ENCODE data around the gene PCID2.
A peak's percentile ranks its signal among the peaks of the same experiment; 100 is the strongest.

PCID2 gene

DNA sequence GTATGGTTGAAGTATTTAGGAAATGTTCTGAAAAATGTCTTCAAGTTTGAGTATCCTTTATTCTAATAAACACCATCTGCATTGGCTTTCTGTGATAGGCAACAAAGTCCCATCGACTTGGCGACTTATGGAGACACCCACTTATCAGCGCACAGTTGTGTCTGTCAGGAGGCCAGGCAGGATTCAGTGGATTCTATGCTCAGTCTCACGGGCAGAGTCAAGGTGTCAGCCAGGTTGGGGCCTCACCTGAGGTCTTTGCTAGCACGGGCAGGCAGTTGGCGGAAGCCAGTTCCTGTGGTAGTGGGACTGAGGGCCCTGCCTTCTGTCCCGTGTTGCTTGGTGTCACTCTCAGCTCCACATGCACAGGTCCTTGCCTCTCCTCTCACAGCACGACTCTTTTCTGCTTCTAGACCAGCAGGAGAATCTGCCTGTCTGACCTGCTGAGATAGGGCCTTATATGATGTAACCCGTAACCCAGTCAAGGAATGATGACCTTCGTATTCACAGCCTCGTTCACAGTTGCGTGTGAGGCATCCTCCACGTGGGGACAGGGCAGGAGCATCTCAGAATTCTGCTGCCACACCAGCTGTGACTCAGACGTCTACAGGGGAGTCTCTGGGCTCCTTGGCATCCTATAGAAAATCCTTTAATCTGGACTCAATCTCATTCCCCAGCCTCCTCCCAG, 10.9 kb upstream of the PCID2 start:
- no peak for DNase-seq

GRCh38 chr13:113218586-113218985, 10.1 kb upstream of the PCID2 start:
- no peak for DNase-seq

- peak; percentile 62 for DNase-seq
Observed at GRCh38 chr13:113216254-113217048, 8.0 kb upstream of the PCID2 start.

- DNase-seq = no peak
Observed at GRCh38 chr13:113211774-113212173, 3.3 kb upstream of the PCID2 start.

DNA sequence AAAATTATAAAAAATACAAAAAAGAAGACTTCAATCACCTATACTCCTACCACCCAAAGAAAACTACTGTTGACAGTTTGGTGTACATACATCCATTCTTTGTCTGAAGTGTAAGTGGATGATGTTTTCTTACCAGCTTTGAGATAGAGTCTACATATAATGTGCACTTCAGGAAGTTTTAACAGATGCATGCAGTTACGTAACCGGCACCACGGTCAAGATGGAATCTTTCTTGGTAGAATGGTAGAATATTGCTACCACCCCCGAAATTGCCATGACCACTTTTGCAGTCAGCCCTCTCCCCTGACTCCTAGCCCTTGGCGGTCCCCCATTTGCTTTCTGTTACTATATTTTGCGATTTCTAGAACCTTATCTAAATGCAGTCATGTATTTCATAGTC, 2.4 kb upstream of the PCID2 start:
- DNase-seq = no peak

GRCh38 chr13:113209759-113210421, 1.4 kb upstream of the PCID2 start:
- peak; percentile 48 for DNase-seq

GRCh38 chr13:113209336-113209758, 878 bp upstream of the PCID2 start, which contains the start of gene CUL4A:
Gene CUL4A (plus strand): TSS chr13:113209613. CDS start chr13:113209628, 15 bp downstream.
- peak; percentile 41 for DNase-seq

GRCh38 chr13:113207890-113208420, 514 bp downstream of the PCID2 start:
- DNase-seq = no peak

DNA sequence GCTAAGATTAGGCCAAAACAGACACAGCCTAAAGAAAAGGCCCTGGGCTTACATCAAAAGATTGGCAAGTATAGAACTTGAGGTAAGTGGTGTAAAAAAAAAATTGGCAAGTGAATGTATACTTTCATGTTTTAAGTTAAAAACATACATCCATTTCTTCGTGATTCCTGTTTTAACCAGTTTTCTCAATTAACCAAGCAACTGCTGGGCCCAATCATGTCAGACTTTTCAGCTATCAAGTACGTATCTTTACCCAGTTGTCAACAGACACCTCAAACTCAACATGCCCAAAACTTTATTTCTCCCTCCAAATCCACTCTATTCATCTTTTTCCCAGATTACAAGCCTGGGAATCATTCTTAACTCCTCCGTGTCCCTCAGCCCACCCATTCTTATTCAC, 1.0 kb downstream of the PCID2 start:
- no peak for DNase-seq

DNA sequence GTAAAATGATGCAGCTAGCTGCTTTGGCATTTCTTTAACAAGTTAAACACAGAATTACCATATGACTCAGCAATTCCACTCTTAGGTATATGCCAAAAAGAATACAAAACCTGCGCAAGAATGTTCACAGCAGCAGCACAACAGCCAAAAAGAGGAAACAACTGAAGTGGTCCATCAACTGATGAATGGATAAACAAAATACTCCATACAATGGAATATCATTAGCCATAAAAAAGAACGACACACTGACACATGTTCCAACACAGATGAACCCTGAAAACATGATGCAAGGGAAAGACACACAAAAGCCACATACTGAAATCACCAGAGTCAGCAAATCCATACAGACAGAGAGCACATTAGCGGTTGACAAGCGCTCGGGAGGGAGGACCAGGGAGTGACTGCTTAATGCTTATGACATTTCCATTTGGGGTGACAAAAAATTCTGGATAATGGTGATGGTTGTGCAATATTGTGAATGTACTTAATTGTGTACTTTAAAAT, 3.0 kb downstream of the PCID2 start:
- no peak for DNase-seq

GRCh38 chr13:113204378-113204734, 4.1 kb downstream of the PCID2 start:
- no peak for DNase-seq

DNA sequence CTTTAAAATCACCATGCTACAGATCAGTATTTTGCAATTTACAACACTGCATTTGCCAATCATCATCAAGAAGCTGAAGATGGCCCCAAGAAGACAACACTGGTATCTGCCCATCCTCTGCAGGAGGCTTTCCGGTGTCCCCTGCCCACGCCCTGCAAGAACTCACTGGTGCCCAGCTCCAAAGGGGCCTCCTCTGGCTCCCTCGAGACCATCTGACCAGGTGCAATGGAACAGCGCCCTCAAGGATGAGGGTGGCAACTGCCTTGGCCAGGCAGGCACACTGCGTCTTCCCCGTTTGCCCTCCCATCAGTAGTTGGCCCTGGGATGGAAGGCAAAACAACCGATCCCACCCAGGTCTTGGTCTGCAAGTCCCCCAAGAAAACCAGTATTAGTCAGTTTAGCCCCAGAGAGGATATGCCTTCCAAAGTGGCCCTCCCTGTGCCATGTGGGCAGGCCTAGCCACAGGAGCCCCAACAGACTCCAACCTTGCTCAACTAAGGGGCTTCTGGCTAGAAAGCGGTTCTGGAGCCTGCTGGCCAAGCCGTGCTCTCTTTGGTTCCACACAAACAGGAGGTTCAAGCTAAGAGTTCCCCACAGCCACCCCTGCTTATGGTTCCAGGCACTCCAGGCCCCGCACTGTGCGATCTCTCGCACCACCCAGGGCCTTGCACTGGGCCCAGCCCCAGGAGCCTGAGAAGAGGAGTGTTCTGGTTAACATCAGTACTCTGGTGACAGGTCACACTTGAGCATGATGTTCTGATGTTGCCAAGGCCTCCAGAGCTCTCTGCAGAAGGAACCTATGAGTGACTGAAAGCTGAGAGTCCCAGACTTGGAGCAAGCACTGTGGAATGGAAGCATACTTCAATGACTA, 4.7 kb downstream of the PCID2 start:
- no peak for DNase-seq

DNA sequence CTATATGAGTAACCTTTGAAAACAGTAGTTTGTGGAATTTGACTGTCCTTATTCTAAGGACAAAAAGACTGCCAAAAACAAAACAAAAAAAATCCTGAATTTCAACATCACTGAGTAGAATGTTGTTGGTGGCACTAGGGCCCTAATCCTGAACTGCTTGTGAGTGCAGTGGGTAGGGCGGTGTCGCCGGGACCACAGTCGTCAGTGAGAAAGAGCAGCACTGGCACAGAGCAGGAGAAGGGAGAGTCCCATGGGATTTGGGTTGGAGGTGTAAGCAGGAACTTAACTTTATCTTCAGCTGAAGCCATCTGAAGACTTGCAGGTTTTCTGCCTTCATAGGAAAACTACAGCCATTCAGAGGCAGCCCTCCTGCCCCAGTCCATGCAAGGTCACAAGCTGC, 5.6 kb downstream of the PCID2 start:
- no peak for DNase-seq

DNA sequence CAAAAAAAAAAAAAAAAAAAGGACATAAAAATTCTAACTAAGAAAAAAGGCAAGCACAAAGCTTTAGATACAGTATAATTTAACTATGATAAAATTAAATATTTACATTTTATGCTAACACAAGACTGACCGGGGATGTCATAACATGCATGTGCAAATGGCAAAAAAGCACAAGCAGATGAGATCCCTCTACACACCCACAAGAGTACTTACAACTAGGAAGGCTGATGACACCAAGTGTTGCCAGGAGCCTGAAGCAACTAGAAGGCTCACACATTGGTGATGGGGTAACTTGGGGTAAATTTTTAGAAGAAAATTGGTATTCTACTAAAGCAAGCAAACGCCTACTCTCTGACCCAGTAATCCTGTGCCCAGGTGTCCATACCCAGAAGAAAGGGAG, 6.7 kb downstream of the PCID2 start:
- DNase-seq = no peak

DNA sequence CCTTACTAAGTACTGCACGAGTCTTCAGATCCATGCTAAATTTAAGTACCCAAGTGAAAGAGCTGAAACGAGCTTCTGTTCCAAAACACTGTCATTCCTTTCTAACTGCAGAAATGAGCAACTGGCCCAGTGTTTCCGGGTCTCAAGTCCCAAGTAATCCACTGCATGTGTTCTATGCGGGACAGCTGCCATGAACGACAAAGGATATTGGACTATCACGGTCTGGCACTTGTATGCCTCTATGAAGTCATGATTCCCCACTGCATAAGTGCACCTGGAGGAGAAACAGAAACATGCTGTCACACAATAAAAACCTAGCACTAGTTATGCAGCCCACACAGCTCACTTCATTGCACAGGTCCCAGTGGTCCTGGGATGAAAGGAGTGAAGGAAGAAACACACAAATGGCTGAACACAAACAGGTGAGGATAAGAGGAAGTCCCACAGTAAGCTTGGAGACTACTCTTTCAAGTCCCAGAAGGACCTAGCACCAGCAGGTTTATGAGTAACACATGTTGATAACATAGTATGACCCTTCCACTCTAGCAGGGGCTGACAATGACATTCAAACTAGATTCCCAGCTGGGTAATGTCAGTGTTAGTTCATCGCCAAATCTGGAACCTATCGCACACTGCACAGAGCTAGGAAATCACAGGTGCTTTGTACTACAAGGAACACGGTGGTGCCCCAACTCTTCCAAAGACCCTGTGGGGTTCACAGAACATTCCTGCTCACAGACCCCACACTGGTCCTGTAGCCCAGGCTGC, 11.3 kb downstream of the PCID2 start:
- no peak for DNase-seq

GRCh38 chr13:113195360-113195759, 13.1 kb downstream of the PCID2 start:
- DNase-seq = no peak

GRCh38 chr13:113192902-113193301, 15.6 kb downstream of the PCID2 start:
- no peak for DNase-seq

DNA sequence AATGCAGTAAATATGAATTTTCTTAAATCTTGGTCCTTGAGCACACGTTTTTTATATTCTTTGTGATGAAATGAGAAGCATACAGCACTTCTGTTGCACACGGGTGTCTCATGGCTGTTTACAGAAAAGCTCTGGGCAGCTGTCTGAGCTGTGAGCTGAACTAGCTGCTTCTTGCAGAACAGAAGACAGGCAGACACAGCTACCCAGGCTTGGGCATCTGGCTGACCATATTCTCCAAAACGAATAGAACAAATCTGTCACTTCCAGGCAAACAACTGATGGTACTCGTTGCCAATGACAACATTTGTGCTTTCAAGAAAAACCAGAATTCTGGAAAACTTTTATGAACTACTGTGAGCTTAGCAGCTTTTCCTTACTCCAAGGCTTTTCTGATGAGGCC, 16.2 kb downstream of the PCID2 start:
- DNase-seq = no peak

- DNase-seq = no peak
Observed at GRCh38 chr13:113190181-113190580, 18.3 kb downstream of the PCID2 start.

DNA sequence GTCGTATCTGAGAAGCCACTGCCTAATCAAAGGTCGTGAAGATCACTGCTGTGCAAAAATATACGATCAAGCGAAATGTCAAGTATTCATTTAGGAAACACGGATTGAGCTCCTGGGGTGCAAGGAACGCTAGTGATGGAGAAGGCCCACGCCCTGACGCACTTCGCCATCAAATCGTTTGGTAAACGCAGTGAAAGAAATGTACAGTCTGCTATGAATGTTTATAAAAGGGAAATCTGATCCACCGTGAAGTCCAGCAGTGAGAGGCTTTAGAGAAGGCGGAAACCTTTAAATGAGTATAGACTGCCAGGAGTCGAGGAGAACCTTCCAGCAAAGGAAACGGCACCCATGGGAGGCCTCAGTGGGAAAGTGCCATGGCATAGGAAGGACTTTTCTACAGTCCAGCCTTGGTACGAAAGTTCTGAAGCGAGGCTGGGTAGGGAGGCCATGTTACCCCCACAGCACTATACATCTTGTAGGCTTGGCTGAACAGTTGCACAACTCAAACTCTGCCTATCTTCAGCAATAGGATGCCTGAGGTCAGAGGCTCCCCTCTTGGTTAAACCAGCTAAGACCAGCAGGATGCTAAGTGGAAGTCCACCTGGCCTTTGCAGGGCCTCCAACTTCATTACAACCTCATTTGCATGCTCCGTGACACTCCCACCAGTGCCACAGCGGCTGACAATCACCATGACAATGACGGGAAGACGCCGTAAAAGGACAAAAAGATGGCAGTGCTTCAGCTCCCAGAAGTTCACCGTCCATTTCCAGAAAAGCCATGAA, 20.4 kb downstream of the PCID2 start:
- no peak for DNase-seq

DNA sequence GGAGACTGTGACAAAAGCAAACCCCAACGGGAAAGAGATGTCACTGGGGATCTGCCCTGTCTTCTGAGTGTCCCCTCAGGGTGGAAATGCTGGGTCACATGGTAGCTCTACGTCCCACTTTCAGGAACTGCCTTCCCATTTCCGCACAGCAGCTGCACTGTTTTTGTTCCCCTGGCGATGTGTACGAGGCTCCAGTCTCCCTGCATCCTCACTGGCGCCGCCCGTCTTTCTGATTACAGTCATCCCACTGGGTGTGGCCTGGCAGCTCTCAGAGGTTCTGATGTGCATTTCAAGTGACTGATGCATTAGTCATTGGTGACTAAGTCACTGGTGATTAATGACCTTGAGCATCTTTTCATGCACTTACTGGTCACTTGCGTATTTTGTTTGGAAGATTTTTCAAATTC, 21.2 kb downstream of the PCID2 start:
- DNase-seq = peak; percentile 84

Data from DMS153 (cell line).